ENCODE measurements around the gene CAMK2A. TPM values are rescaled to one million over a fixed set of nuclear protein-coding genes. Genes with fewer than 3 reads are reported as not detected.

CAMK2A gene
- 42.6 TPM for total RNA-seq

- DNase-seq: no peak
Observed at GRCh38 chr5:150289551-150290390, at the start of gene CAMK2A. Gene CAMK2A (minus strand): TSS chr5:150289773. CDS start chr5:150289625, 148 bp downstream.

- peak; percentile 83 for DNase-seq
Observed at GRCh38 chr5:150339165-150339564, 49.6 kb upstream of the CAMK2A start.

GRCh38 chr5:150338546-150338945, 49.0 kb upstream of the CAMK2A start:
- no peak for DNase-seq

- peak; percentile 14 for DNase-seq
Observed at GRCh38 chr5:150335778-150336177, 46.2 kb upstream of the CAMK2A start.

- DNase-seq: no peak
Observed at GRCh38 chr5:150333400-150333799, 43.8 kb upstream of the CAMK2A start.

GRCh38 chr5:150329881-150330876, 40.6 kb upstream of the CAMK2A start:
- DNase-seq: no peak

- no peak for DNase-seq
Observed at GRCh38 chr5:150329038-150329437, 39.5 kb upstream of the CAMK2A start.

GRCh38 chr5:150328515-150328914, 38.9 kb upstream of the CAMK2A start:
- no peak for DNase-seq

GRCh38 chr5:150327139-150327538, 37.6 kb upstream of the CAMK2A start:
- DNase-seq: no peak

- DNase-seq: no peak
Observed at GRCh38 chr5:150326707-150327106, 37.1 kb upstream of the CAMK2A start.

GRCh38 chr5:150325426-150325825, 35.9 kb upstream of the CAMK2A start:
- DNase-seq: no peak

GRCh38 chr5:150323819-150324218, 34.2 kb upstream of the CAMK2A start:
- no peak for DNase-seq

GRCh38 chr5:150323092-150323491, 33.5 kb upstream of the CAMK2A start:
- DNase-seq: no peak

GRCh38 chr5:150322202-150322601, 32.6 kb upstream of the CAMK2A start:
- DNase-seq: no peak

GRCh38 chr5:150321784-150322183, 32.2 kb upstream of the CAMK2A start:
- no peak for DNase-seq

GRCh38 chr5:150321211-150321610, 31.6 kb upstream of the CAMK2A start:
- no peak for DNase-seq

GRCh38 chr5:150320044-150320613, 30.6 kb upstream of the CAMK2A start:
- peak; percentile 74 for DNase-seq

- no peak for DNase-seq
Observed at GRCh38 chr5:150319484-150319790, 29.9 kb upstream of the CAMK2A start.

GRCh38 chr5:150318613-150319483, 29.3 kb upstream of the CAMK2A start:
- DNase-seq: no peak

GRCh38 chr5:150317048-150318003, 27.8 kb upstream of the CAMK2A start:
- DNase-seq: no peak

GRCh38 chr5:150316320-150316719, 26.7 kb upstream of the CAMK2A start:
- DNase-seq: no peak
